Stomach (tissue), 4 donors: ENCODE data around the gene FDXR.

ENCODE experiments used
- CTCF ChIP-seq, 7 experiments: fragments of 450-650 bp in 4 of 7; fragments of 200-600 bp in 3 of 7; sonication (generic) in 3 of 7; IDR thresholded peaks; one replicate each; pipeline ENCODE4 v1.5.1; 2016 to 2019; ENCODE audit warnings: antibody characterized with exemption in 7 of 7, control low read depth in 2 of 7, mild to moderate bottlenecking in 1 of 7
- EP300 ChIP-seq: sonication (generic); formaldehyde crosslinking; IDR thresholded peaks from one replicate; pipeline ENCODE4 v1.6.1; 2017; ENCODE audit warnings: antibody characterized with exemption
- POLR2A ChIP-seq, 4 donors: fragments of 450-650 bp; IDR thresholded peaks; one replicate each; pipeline ENCODE4 v1.6.1; 2016; ENCODE audit warnings: antibody characterized with exemption in 4 of 4, control low read depth in 2 of 4, mild to moderate bottlenecking in 1 of 4, moderate library complexity in 1 of 4
- POLR2AphosphoS5 ChIP-seq, 3 donors: sonication (generic); formaldehyde crosslinking; IDR thresholded peaks; one replicate each; pipeline ENCODE4 v1.6.1; 2016; ENCODE audit warnings: antibody characterized with exemption in 3 of 3

- no peak for TF ChIP-seq CTCF (IDR thresholded peaks at IDR 0.05)
- TF ChIP-seq POLR2A (IDR thresholded peaks at IDR 0.05): no peak
- no peak for TF ChIP-seq POLR2AphosphoS5 (IDR thresholded peaks at IDR 0.05)
- TF ChIP-seq EP300: no peak
These were observed 21.1 kb downstream of the FDXR start for GRCh38 chr17:74851612-74852236.
